Measurements from ENCODE around the gene ANHX.
A peak's percentile ranks its signal among the peaks of the same experiment; 100 is the strongest.

Gene ANHX

GRCh38 chr12:133202493-133203343, 33.0 kb downstream of the ANHX start:
- no peak for DNase-seq

- DNase-seq = no peak
Measured at GRCh38 chr12:133201888-133202287, 33.8 kb downstream of the ANHX start.

DNA sequence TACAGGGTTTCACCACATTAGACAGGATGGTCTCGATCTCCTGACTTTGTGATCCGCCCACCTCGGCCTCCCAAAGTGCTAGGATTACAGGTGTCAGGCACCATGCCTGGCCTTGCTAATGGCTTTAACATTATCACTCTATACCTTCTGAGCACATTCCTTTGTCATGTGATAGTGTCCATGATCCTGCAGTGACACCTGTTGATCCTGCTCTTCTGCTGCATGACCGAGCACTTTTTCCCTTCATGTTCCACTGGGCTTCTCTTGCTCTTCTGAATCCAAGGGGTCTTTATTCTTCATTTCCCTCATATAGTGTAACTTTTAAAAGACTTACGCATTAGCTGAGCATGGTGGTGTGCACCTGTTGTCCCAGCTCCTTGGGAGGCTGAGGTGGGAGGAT, 42.8 kb downstream of the ANHX start:
- DNase-seq = no peak

GRCh38 chr12:133190176-133190575, 45.5 kb downstream of the ANHX start:
- no peak for DNase-seq

DNA sequence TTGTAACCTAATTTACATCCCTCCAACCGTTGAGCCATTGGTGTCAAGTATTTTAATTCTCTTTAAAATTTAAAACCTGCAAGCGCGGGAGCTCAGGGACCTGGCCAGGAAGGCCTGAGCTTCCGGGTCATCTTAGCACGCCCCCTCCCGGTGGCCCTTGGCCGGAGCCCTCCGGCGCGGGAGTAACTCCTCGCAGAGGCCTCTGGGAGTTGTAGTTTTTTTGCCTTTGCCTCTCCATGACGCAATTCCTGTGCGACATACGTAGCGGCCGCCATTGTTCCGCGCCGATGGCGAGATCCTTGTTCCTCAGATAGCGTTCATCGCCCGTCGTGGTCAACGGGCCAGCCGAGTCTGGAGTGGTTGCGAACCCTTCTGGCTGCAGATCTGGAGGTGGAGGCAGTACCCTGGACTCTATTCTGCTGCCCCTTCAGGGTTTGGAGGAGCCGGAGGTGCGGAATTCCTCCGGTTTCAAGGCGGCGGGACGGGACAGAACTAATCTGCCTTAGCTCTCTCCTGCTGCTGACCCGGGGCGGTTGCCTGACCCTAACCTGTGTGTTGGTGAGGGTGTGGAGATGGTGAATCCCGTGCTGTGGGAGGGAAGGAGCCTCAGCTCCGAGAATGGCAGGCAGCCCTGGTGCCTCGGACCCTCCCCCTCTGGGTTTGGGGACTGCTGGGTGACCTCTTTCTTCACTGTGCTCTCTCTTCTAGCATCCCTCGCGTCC, 54.3 kb downstream of the ANHX start, which contains the start of gene ZNF268:
Gene ZNF268, plus strand, starts transcription at position 258 of the 722 bp plus-strand sequence. CDS start 503 bp downstream, outside the sequence.
- DNase-seq = peak; percentile 92

- DNase-seq = no peak
Measured at GRCh38 chr12:133180669-133181068, 55.0 kb downstream of the ANHX start.

DNA sequence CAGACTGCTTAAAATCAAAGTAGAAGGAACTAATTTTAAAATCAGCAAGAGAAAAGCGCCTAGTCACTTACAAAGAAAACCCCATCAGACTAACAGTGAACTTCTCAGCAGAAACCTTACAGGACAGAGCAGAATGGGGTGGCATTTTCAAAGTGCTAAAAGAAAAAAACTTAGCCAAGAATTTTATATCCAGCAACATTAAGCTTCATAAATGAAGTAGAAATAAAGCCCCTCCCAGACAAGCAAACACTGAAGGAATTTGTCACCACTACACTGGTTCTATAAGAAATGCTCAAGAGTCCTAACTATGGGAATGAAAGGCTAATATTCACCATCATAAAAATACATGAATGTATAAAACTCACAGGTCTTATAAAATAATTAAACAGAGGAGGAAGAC, 60.8 kb downstream of the ANHX start:
- no peak for DNase-seq

DNA sequence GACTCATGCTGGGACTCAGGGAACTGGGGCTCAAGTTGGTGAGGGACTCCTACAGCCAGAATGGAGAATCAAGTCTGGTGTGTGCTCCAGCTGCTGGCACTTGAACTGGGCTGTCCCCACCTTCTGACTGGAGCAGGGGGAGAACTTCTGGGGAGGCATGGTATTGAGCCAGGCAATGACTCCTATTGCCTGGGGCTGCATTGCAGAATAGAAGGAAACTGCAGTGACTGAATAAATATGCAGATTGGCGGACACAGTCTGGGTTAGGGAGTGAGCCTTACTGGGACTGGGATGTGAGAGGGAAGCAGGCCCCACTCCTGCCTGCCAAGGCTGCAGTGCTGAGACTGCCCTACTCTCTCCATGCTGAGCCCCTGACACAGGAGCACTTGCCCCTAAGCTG, 63.2 kb downstream of the ANHX start:
- DNase-seq = no peak
